Suppressor macrophage treated with lipopolysaccharide for 1 hour (primary cell): ENCODE data around the gene TLCD3A.
"Not testable (repeated sequence)": the region's sequence is repeated elsewhere in the genome, so short reads cannot be mapped to it uniquely, and the experiment has no call there.

Experiments
- DNase-seq, 3 donors: peaks; one replicate each; pipeline ENCODE4 v3.0.0-alpha.2; 2020 to 2022

Gene TLCD3A

GRCh38 chr17:789931-790873 lies 57.8 kb downstream of the TLCD3A start:
- not testable (repeated sequence) for DNase-seq

- DNase-seq, result not testable (repeated sequence)
Measured at GRCh38 chr17:790874-791247, 58.5 kb downstream of the TLCD3A start.

- no peak for DNase-seq
Measured at GRCh38 chr17:791829-792228, 59.4 kb downstream of the TLCD3A start.

- no peak for DNase-seq
Measured at GRCh38 chr17:792277-792676, 59.9 kb downstream of the TLCD3A start.
